ENCODE results near the gene MUC22.
"Not testable (repeated sequence)": the region's sequence is repeated elsewhere in the genome, so short reads cannot be mapped to it uniquely, and the experiment has no call there.

MUC22 gene

DNA sequence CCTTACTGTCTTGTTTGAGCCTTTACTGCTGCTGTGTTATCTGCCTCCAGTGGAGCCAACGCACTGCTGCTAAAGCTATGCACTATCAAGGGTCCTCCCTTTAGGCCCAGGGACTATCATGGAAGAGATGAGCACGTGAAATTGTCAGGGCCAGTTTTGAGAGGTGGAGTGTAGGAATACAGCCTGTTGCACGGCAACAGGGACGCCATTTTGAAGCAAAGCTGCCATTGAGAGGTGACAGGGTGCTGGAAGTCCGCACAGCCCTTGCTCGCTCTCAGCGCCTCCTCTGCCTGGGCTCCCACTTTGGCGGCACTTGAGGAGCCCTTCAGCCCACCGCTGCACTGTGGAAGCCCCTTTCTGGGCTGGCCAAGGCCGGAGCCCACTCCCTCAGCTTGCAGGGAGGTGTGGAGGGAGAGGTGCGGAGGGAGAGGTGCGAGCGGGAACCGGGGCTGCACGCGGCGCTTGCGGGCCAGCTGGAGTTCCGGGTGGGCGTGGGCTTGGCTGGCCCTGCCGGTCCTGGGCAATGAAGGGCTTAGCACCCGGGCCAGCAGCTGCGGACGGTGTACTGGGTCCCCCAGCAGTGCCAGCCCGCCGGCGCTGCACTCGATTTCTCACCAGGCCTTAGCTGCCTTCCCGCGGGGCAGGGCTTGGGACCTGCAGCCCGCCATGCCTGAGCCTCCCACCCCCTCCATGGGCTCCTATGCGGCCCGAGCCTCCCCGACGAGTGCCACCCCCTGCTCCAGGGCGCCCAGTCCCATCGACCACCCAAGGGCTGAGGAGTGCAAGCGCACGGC, 10.0 kb upstream of the MUC22 start:
- not testable (repeated sequence) for DNase-seq

GRCh38 chr6:31001281-31001888, 8.9 kb upstream of the MUC22 start:
- no peak for DNase-seq

DNA sequence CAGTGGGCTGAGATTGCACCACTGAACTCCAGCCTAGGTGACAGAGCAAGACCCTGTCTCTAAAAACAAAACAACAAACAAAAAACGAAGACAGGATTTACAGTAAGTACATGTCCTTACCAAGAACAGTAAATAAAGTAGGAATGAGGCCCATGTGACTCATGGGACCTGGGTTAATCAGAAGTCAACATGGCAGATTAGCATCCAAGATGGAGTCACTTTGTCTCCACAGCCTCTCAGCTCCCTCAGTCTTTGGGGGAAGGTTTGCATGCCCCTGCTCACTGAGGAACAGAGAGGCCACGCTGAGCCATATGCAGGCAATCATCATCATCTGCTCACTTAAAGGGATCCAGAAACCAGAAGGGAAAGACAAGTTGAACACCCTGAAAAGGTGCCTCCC, 7.8 kb upstream of the MUC22 start:
- no peak for DNase-seq

GRCh38 chr6:31004794-31005193, 5.5 kb upstream of the MUC22 start:
- no peak for DNase-seq

DNA sequence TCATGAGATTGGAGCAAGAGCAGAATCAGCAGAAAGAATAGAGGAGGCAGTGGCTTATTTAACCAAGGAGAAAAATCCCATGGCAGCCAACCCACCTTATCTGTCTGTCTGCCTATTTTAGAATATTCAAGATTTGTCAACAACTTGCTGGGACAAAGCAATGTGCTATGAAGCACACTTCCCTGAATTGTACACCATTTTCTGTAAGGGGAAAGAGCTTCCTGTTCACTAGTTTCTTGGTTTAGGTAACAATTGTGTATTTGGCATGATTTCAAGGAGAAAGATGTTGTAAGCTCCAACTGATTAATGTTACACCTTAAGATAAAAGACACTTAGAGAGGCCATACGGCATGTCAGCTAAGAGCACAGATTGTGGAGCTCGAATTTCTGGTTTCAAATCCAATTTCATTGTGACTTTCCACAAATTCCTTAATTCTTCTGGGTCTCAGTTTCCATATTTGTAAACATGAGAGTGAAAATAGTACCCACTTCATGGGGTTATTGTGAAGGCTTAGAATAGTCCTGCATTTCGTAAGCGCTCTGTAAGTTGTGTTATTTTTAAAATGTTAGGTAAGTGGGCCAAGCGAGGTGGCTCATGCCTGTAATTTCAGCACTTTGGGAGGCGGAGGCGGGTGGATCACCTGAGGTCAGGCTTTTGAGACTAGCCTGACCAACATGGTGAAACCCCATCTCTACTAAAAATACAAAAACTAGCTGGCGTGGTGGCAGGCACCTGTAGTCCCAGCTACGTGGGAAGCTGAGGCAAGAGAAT, 4.8 kb upstream of the MUC22 start:
- peak; percentile 37 for DNase-seq

GRCh38 chr6:31007694-31008093, 2.6 kb upstream of the MUC22 start:
- peak; percentile 7 for DNase-seq

DNA sequence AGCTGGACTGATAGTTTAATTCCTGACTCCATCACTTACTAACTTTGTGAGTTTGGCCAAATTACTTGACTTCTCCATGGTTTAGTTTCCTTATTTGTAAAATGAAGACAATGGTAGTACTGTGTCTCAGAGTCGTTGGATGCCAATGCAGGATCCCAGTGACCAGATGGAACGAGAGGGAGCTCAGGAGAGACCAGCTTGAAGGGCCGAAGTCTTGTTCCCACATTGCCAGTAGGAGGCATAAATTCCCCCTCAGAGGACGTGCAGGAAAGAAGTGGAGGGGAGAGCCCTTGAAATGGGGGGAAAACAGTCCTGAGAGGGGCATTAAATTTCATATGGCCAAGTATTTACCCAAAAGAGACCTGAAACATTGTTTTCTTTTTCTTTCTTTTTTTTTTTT, 2.1 kb upstream of the MUC22 start:
- DNase-seq = no peak

GRCh38 chr6:31009731-31010130, 543 bp upstream of the MUC22 start:
- DNase-seq = peak; percentile 30

DNA sequence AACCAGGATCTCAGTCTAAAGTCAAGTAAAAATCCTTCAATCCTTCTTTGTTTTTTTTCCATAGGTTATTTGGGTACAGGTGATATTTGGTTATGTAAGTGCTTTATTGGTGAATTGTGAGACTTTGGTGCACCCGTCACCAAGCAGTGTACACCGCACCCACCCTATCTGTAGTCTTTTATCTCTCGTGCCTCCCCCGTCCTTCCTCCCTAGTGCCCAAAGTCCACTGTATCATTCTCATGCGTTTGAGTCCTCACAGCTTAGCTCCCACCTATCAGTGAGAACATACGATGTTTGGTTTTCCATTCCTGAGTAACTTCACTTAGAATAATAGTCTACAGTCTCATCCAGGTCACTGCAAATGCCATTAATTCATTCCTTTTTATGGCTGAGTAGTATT, 879 bp downstream of the MUC22 start:
- DNase-seq = no peak

- no peak for DNase-seq
Measured at GRCh38 chr6:31016659-31017299, 6.5 kb downstream of the MUC22 start.

DNA sequence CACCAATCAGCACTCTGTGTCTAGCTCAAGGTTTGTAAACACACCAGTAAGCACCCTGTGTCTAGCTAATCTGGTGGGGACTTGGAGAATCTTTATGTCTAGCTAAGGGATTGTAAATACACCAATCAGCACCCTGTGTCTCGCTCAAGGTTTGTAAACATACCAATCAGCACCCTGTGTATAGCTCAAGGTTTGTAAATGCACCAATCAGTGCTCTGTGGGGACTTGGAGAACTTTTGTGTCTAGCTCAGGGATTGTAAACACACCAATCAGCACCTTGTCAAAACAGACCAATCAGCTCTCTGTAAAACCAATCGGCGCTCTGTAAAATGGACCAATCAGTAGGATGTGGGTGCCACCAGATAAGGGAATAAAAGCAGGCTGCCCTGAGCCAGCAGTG, 7.2 kb downstream of the MUC22 start:
- not testable (repeated sequence) for DNase-seq

DNA sequence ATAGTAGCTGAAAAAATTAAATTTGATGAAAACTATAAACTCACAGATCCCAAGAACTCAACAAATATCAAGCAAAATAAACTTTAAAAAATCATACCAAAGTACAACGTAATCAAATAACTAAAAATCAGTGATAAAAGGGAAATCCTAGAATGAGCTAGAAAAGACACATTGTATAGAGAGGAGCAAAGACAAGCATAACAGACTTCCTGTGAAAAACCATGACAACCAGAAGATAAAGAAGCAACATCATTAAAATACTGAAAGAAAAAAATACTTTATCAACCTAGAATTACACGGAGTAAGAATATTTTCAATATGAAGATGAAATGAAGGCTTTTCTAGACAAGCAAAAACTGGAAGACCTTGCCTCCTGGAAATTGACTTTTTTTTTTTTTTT, 9.8 kb downstream of the MUC22 start:
- DNase-seq = no peak

DNA sequence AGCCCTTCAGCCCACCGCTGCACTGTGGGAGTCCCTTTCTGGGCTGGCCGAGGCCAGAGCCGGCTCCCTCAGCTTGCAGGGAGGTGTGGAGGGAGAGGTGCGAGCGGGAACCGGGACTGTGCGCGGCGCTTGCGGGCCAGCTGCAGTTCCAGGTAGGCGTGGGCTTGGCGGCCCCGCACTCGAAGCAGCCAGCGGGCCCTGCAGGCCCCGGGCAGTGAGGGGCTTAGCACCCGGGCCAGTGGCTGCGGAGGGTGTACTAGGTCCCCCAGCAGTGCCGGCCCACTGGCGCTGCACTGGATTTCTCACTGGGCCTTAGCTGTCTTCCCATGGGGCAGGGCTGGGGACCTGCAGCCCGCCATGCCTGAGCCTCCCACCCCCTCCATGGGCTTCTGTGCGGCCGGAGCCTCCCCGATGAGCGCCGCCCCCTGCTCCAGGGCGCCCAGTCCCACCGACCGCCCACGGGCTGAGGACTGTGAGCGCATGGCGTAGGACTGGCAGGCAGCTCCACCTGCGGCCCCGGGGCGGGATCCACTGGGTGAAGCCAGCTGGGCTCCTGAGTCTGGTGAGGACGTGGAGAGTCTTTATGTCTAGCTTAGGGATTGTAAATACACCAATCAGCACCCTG, 10.5 kb downstream of the MUC22 start:
- not testable (repeated sequence) for DNase-seq

DNA sequence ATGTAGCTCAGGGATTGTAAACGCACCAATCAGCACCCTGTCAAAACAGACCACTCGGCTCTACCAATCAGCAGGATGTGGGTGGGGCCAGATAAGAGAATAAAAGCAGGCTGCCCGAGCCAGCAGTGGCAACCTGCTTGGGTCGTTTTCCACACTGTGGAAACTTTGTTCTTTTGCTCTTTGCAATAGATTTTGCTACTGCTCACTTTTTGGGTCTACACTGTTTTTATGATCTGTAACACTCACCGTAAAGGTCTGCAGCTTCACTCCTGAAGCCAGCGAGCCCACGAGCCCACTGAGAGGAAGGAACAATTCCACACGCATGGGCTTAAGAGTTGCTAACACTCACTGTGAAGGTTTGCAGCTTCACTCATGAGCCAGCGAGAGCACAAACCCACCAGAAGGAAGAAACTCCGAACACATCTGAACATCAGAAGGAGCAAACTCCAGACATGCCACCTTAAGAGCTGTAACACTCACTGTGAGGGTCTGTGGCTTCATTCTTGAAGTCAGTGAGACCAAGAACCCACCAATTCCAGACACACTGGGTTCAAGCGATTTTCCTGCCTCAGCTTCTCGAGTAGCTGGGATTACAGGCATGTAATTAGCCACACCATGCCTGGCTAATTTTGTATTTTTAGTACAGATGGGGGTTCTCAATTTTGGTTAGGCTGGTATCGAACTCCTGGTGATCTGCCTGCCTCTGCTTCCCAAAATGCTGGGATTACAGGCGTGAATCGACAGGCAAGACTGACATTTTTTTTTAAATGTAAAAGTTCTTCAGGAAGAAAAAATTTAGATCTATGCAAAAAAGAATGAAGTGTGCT, 11.6 kb downstream of the MUC22 start:
- DNase-seq = not testable (repeated sequence)

DNA sequence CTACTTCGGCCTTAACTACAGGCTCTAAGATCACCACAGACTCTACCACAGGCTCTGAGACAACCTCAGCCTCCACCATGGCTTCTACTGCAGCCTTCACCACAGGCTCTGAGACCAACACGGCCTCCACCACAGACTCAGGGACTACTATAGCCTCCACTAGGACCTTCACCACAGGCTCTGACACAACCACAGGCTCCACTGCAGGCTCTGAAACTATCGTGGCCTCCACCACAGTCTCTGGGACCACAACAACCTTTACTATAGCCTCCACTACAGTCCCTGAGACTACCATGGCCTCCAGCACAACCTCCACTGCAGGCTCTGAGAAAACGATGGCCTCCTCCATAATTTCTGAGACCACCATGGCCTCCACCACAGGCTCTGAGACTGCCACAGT, 15.3 kb downstream of the MUC22 start:
- no peak for DNase-seq

DNA sequence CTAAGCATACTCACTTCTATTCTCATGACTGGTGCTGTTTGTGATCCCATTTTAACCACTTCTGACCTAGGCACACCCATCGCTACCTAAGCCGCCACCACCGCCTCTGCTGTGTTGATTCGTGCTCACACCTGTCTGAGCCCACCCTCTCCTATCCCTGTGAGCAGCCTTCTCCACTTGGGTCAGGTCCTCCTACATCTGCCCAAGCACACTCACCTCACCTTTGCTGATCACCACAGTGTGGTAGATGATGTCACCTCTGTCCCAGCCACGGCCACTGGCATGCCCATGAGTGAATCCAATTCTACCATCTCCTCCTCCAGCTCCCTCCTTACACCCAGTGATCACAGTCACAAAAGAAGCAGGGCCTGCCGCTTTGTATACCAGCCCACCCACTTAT, 20.8 kb downstream of the MUC22 start:
- DNase-seq = no peak

- no peak for DNase-seq
Measured at GRCh38 chr6:31033075-31033474, 22.8 kb downstream of the MUC22 start.

DNA sequence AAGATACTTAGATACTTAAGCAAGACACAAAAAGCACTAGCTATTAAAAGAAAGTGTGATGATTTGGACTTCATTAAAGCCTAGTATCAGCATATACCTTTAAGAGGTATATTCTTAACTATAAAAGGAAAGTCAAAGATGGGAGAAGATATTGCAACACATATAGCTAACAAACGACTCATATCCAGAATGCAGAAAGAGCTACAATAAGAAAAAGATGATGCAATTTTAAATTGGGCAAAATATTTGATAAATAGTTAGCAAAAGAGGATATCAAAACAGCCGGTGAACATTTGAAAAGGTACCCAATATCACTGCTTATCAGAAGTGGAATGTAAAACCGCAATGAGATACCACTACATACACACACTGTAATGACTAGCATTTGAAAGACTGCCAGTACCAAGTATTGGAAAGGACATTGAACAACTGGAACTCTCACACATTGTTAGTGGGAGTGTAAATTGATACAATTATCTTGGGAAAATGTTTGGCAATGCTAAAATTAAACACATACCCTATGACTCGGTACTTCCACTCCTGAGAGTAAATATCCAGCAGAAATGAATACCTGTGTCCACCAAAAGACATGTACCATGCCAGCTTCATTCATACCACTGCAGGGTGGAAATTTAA, 25.7 kb downstream of the MUC22 start:
- DNase-seq = no peak

DNA sequence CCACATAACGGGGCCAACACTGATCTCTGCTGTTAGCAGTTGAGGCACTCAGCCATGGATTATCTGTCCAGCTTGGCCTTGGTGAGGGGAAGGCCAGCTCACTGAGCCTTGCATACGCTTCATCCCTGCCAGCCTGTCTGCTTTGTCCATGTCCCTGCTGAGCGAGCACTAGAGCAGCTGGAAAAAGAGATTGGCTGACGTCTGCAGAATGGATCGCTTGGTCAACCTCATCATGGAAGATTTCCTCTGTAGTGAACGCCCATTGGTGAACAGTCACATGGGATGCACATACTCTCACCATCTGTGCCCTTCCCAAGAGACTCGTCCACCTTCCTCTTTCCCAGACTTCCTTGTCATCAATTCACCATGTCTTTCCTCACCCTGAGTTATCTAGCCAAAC, 26.9 kb downstream of the MUC22 start:
- no peak for DNase-seq

GRCh38 chr6:31037682-31038081, 27.4 kb downstream of the MUC22 start:
- no peak for DNase-seq

GRCh38 chr6:31038559-31038958, 28.3 kb downstream of the MUC22 start:
- DNase-seq = no peak

- DNase-seq = no peak
Measured at GRCh38 chr6:31040801-31041200, 30.5 kb downstream of the MUC22 start.

Measured in suppressor macrophage treated with lipopolysaccharide for 4 hours (primary cell).